ENCODE results near the gene KRTAP4-16. TPM values are rescaled to one million over a fixed set of nuclear protein-coding genes. Genes with fewer than 3 reads are reported as not detected.

Gene KRTAP4-16
- total and polyA plus RNA-seq, 2 of the 8 experiments (the other 6 are each of a cell fraction or from before 2014, with no cell fraction given): not detected

DNA sequence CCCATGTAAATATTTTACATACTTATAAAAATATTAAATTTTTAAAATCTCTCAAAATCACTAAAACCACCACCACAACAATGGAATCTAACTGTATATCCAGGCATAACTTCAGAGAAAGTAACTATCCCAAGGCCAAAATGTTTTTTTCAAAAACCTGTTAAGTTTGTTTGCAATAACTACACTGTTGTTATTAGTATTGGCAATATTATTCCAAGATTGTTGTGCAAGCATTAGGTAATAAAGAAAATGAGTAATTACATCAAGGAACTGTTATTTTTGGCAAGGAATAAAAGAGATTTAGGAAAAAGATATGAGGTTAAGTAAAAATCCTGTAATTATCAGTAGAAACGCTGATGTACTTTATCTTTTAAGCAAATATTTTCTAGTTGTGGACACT, 25.4 kb upstream of the KRTAP4-16 start:
- WGBS, 2 experiments (ENCODE audit: extremely low coverage in 1 of 2, insufficient coverage in 1 of 2, insufficient read length in 1 of 2, insufficient replicate concordance in 2 of 2, low coverage in 1 of 2, low lambda C conversion rate in 2 of 2, missing lambda C conversion rate in 1 of 2): 95% methylated on average over 1 of the region's 1 CpG; no CpG with 5 or more reads in 1 of the 2 experiments
- Histone ChIP-seq H2BK15ac (ENCODE audit: low read length) (no peak overlapping the region), H3K79me1 (ENCODE audit: low read depth, low read length) (no peaks in the 10 kb centered on the region), H3K79me2 (ENCODE audit: control insufficient read depth in 1 of 2, insufficient read depth in 2 of 2, low read length in 2 of 2) (no peaks in the 10 kb centered on the region), H3K56ac (replicated peaks; ENCODE audit: insufficient read length, low read depth, low read length) (no peak overlapping the region), H2BK20ac (ENCODE audit: low read length) (no peak overlapping the region), H3K23ac (ENCODE audit: insufficient read length) (no peak overlapping the region), H3K4me2 (ENCODE audit: insufficient read depth in 1 of 2, low read depth in 2 of 2, low read length in 2 of 2) (no peak overlapping the region), H3K18ac (ENCODE audit: extremely low read depth, low read length) (no peak overlapping the region), H3K27me3 (replicated peaks in 1 of 4; ENCODE audit: control insufficient read depth in 3 of 4, extremely low read depth in 1 of 4, insufficient read depth in 3 of 4, low read length in 3 of 4) (no peaks in the 10 kb centered on the region), H3K23me2 (ENCODE audit: low read depth, low read length) (no peaks in the 10 kb centered on the region), H3K4ac (replicated peaks; ENCODE audit: insufficient read length, low read depth, low read length) (no peak overlapping the region), H4K91ac (replicated peaks; ENCODE audit: insufficient read length, low read length) (no peak overlapping the region), H3K4me1 (replicated peaks in 1 of 4; ENCODE audit: control insufficient read depth in 3 of 4, insufficient read depth in 4 of 4, low read length in 3 of 4) (no peaks in the 10 kb centered on the region), H3K36me3 (ENCODE audit: control insufficient read depth in 2 of 4, insufficient read depth in 4 of 4, low read length in 3 of 4) (no peaks in the 10 kb centered on the region), H2AK5ac (ENCODE audit: low read depth, low read length) (no peak overlapping the region), H3K27ac (ENCODE audit: low read depth, low read length) (no peak overlapping the region), H4K20me1 (replicated peaks in 1 of 2; ENCODE audit: control insufficient read depth in 1 of 2, insufficient read depth in 2 of 2, low read length in 2 of 2) (no peaks in the 10 kb centered on the region), H3K4me3 (ENCODE audit: extremely low read depth in 1 of 4, insufficient read depth in 2 of 4, low read depth in 3 of 4, low read length in 4 of 4) (no peak overlapping the region), H3K9me3 (ENCODE audit: insufficient read depth in 2 of 2, low read depth in 1 of 2, low read length in 1 of 2) (0 out of 4 replicates have a peak, but pooled peaks cover 0 to 5% of the 10 kb centered on the region in 2 experiments), H2AFZ (ENCODE audit: low read length) (no peak overlapping the region), H2BK120ac (replicated peaks; ENCODE audit: low read depth, low read length) (no peak overlapping the region), H3K14ac (ENCODE audit: insufficient read length) (no peak overlapping the region), H4K5ac (ENCODE audit: insufficient read length, low read depth, low read length) (no peak overlapping the region), H2BK12ac (ENCODE audit: low read depth, low read length) (no peak overlapping the region), H2BK5ac (ENCODE audit: low read depth, low read length) (no peak overlapping the region), H3K9ac (replicated peaks in 1 of 4; ENCODE audit: extremely low read depth in 1 of 4, low read depth in 3 of 4, low read length in 3 of 4) (no peak overlapping the region), H4K8ac (ENCODE audit: extremely low read depth, insufficient read depth, low read length) (no peak overlapping the region)
- FAIRE-seq (no peak), DNase-seq (ENCODE audit: low read depth in 1 of 2, low spot score in 2 of 2) (no peak)
- TF ChIP-seq POLR2A (IDR thresholded peaks at IDR 0.05; ENCODE audit: control extremely low read depth in 1 of 2, low read depth in 2 of 2, low read length in 2 of 2) (no peak), CBX8 (IDR thresholded peaks at IDR 0.05; ENCODE audit: borderline replicate concordance, low read depth, low read length) (no peak), JUND (IDR thresholded peaks at IDR 0.05; ENCODE audit: low read length) (no peak), BACH1 (IDR thresholded peaks at IDR 0.05; ENCODE audit: low read length) (no peak), HDAC2 (IDR thresholded peaks at IDR 0.05; ENCODE audit: borderline replicate concordance in 1 of 2, low read depth in 2 of 2, low read length in 2 of 2) (no peak), KDM4A (IDR thresholded peaks at IDR 0.05; ENCODE audit: low read depth, low read length, severe bottlenecking) (no peak)
- ChIA-PET POLR2A (ENCODE audit: partially characterized antibody) (no interaction called here), CTCF (ENCODE audit: partially characterized antibody) (no interaction called here)
